Endothelial cell of umbilical vein (primary cell): Measurements from ENCODE around the gene PRSS37. TPM values are rescaled to one million over a fixed set of nuclear protein-coding genes. Genes with fewer than 3 reads are reported as not detected.

ENCODE experiments used
- BruUV-seq: library from RNA; stranded (reverse); fragments of 400-500 nt; replicated peaks from 2 replicates; lab custom pipeline; 2021; lab: Mats Ljungman, UMichigan
- CTCF ChIA-PET: fragments of 300-600, 350-600 bp; sonication (Branson Sonifier 250); formaldehyde crosslinking; loops from one replicate; lab custom pipeline; 2021; ENCODE audit warnings: antibody characterized with exemption, inconsistent platforms; lab: Charles Lee
- POLR2A ChIA-PET: fragments of 300-600, 350-600 bp; sonication (Branson Sonifier 250); formaldehyde crosslinking; loops from one replicate; lab custom pipeline; 2021; ENCODE audit warnings: antibody characterized with exemption, inconsistent platforms; lab: Charles Lee
- DNase-seq: peaks from one replicate; pipeline ENCODE4 v3.0.0-alpha.2; 2011; ENCODE audit warnings: low read depth, low spot score
- FAIRE-seq: peaks from 2 replicates; lab custom pipeline; 2011; peaks lifted over from hg19 to GRCh38; lab: Jason Lieb, UNC
- H2AFZ ChIP-seq: 2 replicates; pipeline ENCODE4 v1.6.0; 2012; ENCODE audit warnings: low read depth, low read length, control low read depth, inconsistent platforms
- H3K27ac ChIP-seq: 2 replicates; pipeline ENCODE4 v1.5.1; 2011; ENCODE audit warnings: low read depth, mild to moderate bottlenecking, control low read depth, low read length, moderate library complexity; ENCODE audit not compliant: insufficient read depth
- H3K27me3 ChIP-seq, 2 experiments: 2 replicates each; pipeline versions ENCODE4 v1.6.0 to v1.6.1; 2011; ENCODE audit warnings: low read length in 2 of 2, mixed read lengths in 1 of 2; ENCODE audit not compliant: control insufficient read depth in 2 of 2, insufficient read depth in 2 of 2
- H3K36me3 ChIP-seq, 2 experiments: 2 replicates in 1 of 2; 3 replicates in 1 of 2; pipeline ENCODE4 v1.5.1; 2011; ENCODE audit warnings: low read length in 2 of 2, mild to moderate bottlenecking in 1 of 2, moderate library complexity in 1 of 2; ENCODE audit not compliant: control insufficient read depth in 2 of 2, insufficient read depth in 2 of 2; ENCODE audit errors: extremely low read depth in 1 of 2
- H3K4me1 ChIP-seq: 3 replicates; pipeline ENCODE4 v1.5.1; 2011; ENCODE audit warnings: mild to moderate bottlenecking, low read length; ENCODE audit not compliant: control insufficient read depth, insufficient read depth; ENCODE audit errors: extremely low read depth
- H3K4me2 ChIP-seq: 2 replicates; pipeline ENCODE4 v1.6.1; 2011; ENCODE audit warnings: low read length, control low read depth, mixed read lengths; ENCODE audit not compliant: insufficient read depth
- H3K4me3 ChIP-seq, 3 experiments: fragments of 200-600 bp in 1 of 3; sonication (generic), shearing (Covaris generic) in 1 of 3; replicated peaks in 1 of 3; 2 replicates each; pipeline ENCODE4 v1.5.1; 2011 to 2016; ENCODE audit warnings: control low read depth in 3 of 3, low read length in 3 of 3, mild to moderate bottlenecking in 2 of 3, inconsistent platforms in 1 of 3, low read depth in 1 of 3, moderate library complexity in 1 of 3; ENCODE audit not compliant: insufficient read depth in 1 of 3
- H3K79me2 ChIP-seq: 2 replicates; pipeline ENCODE4 v1.6.0; 2012; ENCODE audit warnings: low read length, inconsistent platforms; ENCODE audit not compliant: control insufficient read depth, insufficient read depth
- H3K9ac ChIP-seq: replicated peaks from 2 replicates; pipeline ENCODE3; 2011; ENCODE audit warnings: low read length, control low read depth; ENCODE audit not compliant: insufficient read depth; ENCODE audit errors: extremely low read depth
- H3K9me1 ChIP-seq: replicated peaks from 3 replicates; pipeline ENCODE4 v1.6.0; 2011; ENCODE audit warnings: mild to moderate bottlenecking, low read length; ENCODE audit not compliant: control insufficient read depth, insufficient read depth; ENCODE audit errors: extremely low read depth
- H3K9me3 ChIP-seq: replicated peaks from 2 replicates; pipeline ENCODE4 v1.5.1; 2012; ENCODE audit warnings: low read length, inconsistent platforms; ENCODE audit not compliant: control insufficient read depth, insufficient read depth
- H4K20me1 ChIP-seq: replicated peaks from 2 replicates; pipeline ENCODE3; 2011; ENCODE audit warnings: mild to moderate bottlenecking, low read length; ENCODE audit not compliant: control insufficient read depth, insufficient read depth; ENCODE audit errors: extremely low read depth
- CTCF ChIP-seq, 2 donors: IDR thresholded peaks; 1 replicate in 1 of 2; 2 replicates in 1 of 2; pipeline ENCODE4 v1.5.1; 2011; ENCODE audit warnings: low read length in 2 of 2, mild to moderate bottlenecking in 2 of 2, moderate library complexity in 2 of 2, control low read depth in 1 of 2, inconsistent platforms in 1 of 2, low read depth in 1 of 2; ENCODE audit not compliant: insufficient read depth in 1 of 2; ENCODE audit errors: extremely low read depth in 1 of 2
- EZH2 ChIP-seq: IDR thresholded peaks from 2 replicates; pipeline ENCODE4 v1.6.1; 2012; ENCODE audit warnings: borderline replicate concordance, low read depth, mild to moderate bottlenecking, moderate library complexity, low read length, inconsistent platforms; ENCODE audit not compliant: severe bottlenecking
- FOS ChIP-seq: IDR thresholded peaks from 2 replicates; pipeline ENCODE4 v1.6.1; 2011; ENCODE audit warnings: mild to moderate bottlenecking, low read length, moderate library complexity, borderline replicate concordance; ENCODE audit not compliant: insufficient read depth
- GATA2 ChIP-seq: IDR thresholded peaks from 2 replicates; pipeline ENCODE4 v1.7.0; 2011; ENCODE audit warnings: low read depth, mild to moderate bottlenecking, moderate library complexity, mixed read lengths, low read length; ENCODE audit not compliant: insufficient read length, insufficient read depth
- JUN ChIP-seq: IDR thresholded peaks from 2 replicates; pipeline ENCODE4 v1.6.1; 2011; ENCODE audit warnings: borderline replicate concordance, low read depth; ENCODE audit not compliant: insufficient read length, insufficient read depth
- MAX ChIP-seq: IDR thresholded peaks from 2 replicates; pipeline ENCODE4 v1.6.1; 2011; ENCODE audit not compliant: insufficient read depth, insufficient read length
- MYC ChIP-seq: IDR thresholded peaks from one replicate; pipeline ENCODE4 v1.6.1; 2011; ENCODE audit warnings: mild to moderate bottlenecking, low read depth, low read length
- POLR2A ChIP-seq: IDR thresholded peaks from 2 replicates; pipeline ENCODE4 v1.6.1; 2012; ENCODE audit warnings: low read depth, mild to moderate bottlenecking, control low read depth, low read length
- POLR2AphosphoS5 ChIP-seq: IDR thresholded peaks from 2 replicates; pipeline ENCODE4 v1.6.1; 2012; ENCODE audit warnings: low read depth, mild to moderate bottlenecking, control low read depth, low read length, moderate library complexity; ENCODE audit not compliant: insufficient read depth
- dilution Hi-C: fragments of 300-500 bp; cut with MboI; formaldehyde crosslinking; loops from one replicate; pipeline ENCODE4 v1.15.0; 2019; ENCODE audit warnings: low sequenced_read_pairs; ENCODE audit not compliant: extremely low pct_ligation_motif_present
- intact Hi-C: fragments of 100-400 bp; cut with micrococcal nuclease; formaldehyde crosslinking; loops from one replicate; pipeline ENCODE4 v1.10.0; 2022
- polyA plus RNA-seq, 4 experiments: library from polyadenylated mRNA; depleted of rRNA in 3 of 4; stranded (reverse) in 3 of 4; unstranded in 1 of 4; fragments of >200 nt; gene quantifications; 2 replicates each; pipeline versions ENCODE4 v1.2.1 to v1.2.3, GENCODE V29; 2011 to 2012; ENCODE audit warnings: missing spikeins in 1 of 4
- total RNA-seq: library from RNA; stranded (reverse); gene quantifications from 2 replicates; pipeline ENCODE4 v1.2.3, GENCODE V29; 2021

The PRSS37 gene
- total and polyA plus RNA-seq, 2 donors (not counting 3 experiments of a cell fraction or from before 2014, with no cell fraction given), result not detected

GRCh38 chr7:141884539-141885225 is 43.4 kb upstream of the PRSS37 start:
- TF ChIP-seq CTCF (IDR thresholded peaks at IDR 0.05; ENCODE audit: extremely low read depth in 1 of 2, insufficient read depth in 1 of 2, low read depth in 1 of 2, low read length in 2 of 2) (no peak), FOS (no peak), POLR2A (no peak), MYC (no peak), GATA2 (no peak), EZH2 (no peak), MAX (no peak), JUN (no peak), POLR2AphosphoS5 (no peak)
- intact Hi-C loops (no loop called here), dilution Hi-C loops (no loop called here)
- no peak for FAIRE-seq
- Histone ChIP-seq H3K9me1 (no peaks in the 10 kb centered on the region), H4K20me1 (no peaks in the 10 kb centered on the region), H3K9ac (no peak overlapping the region), H3K4me1 (no peaks in the 10 kb centered on the region), H3K4me2 (no peak overlapping the region), H2AFZ (no peak overlapping the region), H3K36me3 (no peaks in the 10 kb centered on the region), H3K9me3 (no peaks in the 10 kb centered on the region), H3K4me3 (no peak overlapping the region), H3K27me3 (no peaks in the 10 kb centered on the region), H3K27ac (no peak overlapping the region), H3K79me2 (no peaks in the 10 kb centered on the region)
- DNase-seq, result no peak
- no TSS peak for BruUV-seq
- ChIA-PET POLR2A (no interaction called here), CTCF (no interaction called here)
